NCI-H82 (cell line): ENCODE measurements around the gene PUDP.
"Not testable (repeated sequence)": the region's sequence is repeated elsewhere in the genome, so short reads cannot be mapped to it uniquely, and the experiment has no call there.

Experiments used
- DNase-seq: peaks from one replicate; lab custom pipeline; 2025; lab: John Stamatoyannopoulos, UW

The PUDP gene

DNA sequence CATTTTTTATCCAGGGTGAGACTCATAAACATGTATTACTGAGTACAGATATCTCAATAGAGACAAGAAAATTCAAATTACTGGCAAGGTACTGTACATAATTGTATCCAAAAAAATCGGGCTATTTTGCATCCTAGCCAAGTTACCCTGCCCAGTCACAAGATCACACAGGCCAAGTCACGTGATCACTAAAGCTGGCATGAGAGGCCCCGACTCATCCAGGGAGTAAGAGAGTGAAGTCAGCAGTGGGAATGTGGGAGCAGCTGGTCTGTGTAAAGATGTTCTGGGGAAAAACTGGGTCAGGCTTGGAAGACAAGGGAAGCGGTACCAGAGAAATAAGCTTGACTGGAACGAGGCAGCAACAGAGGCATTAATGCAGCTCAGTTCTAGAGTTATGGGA, 119.7 kb downstream of the PUDP start:
- no peak for DNase-seq

DNA sequence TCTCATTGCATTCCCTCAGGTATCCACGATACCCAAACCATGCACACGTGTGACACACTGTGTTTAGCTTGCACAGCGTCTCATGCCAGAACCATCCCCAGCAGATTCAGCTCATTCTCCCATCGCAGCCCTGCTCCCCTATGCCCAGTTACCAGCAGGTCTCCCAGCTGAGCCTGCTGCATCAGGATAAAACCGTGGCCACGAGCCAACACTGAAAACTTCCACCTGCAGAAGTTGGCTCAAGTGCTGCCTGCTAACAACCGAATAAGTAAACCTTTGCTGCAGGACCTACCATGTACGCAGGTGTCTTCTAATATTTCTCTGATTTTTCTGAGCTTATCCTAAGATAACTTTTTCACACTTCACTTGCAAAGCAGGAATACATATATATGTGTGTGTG, 120.9 kb downstream of the PUDP start:
- no peak for DNase-seq

DNA sequence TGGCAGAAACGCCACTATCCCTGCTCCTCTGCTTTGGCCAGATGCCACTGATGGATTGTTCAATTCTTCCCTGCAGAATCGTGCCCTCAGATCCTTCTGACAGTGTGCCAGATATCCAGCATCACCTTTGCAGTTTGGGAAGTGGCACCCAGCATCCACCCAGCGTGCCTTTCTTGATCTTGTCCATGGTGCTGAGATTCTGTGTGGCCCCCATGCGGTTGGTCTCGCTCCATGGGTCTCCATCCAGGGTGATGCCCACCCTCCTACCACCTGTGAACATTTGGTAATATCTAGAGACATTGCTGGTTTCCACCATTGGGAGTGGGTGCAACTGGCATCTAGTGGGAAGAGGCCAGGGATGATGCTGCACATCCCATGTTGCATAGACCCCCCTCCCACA, 121.6 kb downstream of the PUDP start:
- DNase-seq, result not testable (repeated sequence)

DNA sequence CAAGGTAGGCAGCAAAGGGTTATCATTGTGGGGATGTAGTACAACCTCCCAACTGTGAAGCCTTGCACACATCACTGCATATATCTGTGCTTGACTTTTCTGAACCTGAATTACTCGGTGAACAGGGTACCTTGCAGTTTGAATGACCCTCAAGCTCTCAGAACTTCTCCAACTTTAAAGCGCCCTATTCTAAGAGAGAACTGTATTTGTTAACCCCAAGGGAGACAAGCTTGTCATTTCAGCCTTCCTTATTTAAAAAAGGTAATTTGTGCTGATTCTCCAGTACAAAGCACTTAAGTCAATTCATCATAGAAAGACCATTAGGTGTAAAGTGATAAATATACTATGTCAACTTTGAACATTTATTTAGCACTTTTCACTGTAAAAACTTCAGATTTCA, 122.5 kb downstream of the PUDP start:
- no peak for DNase-seq

DNA sequence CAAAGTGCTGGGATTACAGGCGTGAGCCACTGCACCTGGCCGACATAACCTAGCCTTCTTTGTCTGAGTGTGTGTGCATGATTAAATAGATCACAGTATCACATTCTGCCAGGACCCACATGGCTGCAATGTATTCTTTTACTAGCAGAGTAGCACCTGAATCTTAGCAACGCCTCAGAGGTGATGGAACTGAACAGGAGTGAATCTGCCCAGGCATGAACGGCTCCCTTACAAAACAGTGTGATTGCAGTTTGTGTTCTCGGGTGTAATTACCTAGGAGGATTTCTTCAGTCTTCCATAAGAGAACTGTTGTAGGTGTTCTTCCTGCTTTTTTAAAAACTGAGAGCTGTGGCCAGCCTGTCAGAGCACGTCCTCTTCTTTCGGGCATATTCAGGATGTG, 123.1 kb downstream of the PUDP start:
- no peak for DNase-seq

DNA sequence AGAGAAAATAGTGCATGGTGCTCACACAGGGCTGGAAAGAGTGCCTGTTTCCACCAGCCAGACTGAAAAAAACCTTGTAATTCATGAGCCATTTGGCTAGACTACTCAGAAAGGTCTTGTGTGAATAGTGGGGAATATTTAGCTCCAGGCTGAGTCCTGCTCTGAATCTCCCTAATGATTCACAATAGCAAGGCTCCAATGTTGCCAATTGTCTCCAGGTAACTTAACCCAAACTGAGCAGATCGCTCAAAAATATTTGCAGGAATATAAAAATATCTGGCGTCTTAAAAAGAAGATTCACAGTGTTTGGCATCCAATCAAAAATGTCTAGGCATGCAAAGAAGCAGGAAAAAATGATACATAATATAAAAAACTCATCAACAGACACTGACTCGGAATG, 125.0 kb downstream of the PUDP start:
- not testable (repeated sequence) for DNase-seq

DNA sequence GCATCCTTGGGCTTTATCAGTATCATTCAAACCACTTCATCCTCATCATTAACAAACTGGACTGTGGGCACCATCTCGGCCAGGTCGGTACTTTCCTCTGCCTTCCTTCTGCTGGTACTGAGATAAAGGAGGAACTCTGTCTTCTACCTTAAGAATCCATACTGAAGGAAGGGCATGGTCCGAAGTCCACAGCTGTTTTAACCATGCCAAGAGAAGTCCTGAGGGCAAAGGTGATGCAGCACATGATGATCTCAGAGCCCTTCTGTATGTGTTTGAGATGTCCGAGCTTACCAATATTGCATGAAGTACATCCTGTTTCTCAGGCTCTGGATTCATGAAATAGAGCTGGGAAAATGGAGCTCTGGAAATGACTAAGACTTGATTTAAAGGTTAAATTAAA, 126.0 kb downstream of the PUDP start:
- no peak for DNase-seq

DNA sequence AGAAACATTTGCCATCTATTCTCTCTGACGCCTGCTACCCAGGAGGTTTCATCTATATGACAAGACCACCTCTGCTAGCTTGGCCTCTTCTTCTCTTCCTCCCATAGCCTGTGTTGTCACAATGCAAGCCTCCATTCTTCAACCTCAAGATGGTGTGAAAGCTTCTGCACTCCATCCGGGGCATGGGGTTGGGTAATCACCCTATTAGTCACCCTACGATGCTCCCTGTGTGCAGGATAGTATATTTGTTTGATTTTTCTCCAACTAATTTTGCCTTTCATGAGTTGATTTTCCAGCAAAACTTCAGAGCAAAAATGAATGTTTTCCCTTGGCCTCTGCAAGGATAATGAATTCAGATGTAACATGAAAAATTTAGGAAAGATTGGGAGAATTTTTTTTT, 128.4 kb downstream of the PUDP start:
- DNase-seq, result no peak

DNA sequence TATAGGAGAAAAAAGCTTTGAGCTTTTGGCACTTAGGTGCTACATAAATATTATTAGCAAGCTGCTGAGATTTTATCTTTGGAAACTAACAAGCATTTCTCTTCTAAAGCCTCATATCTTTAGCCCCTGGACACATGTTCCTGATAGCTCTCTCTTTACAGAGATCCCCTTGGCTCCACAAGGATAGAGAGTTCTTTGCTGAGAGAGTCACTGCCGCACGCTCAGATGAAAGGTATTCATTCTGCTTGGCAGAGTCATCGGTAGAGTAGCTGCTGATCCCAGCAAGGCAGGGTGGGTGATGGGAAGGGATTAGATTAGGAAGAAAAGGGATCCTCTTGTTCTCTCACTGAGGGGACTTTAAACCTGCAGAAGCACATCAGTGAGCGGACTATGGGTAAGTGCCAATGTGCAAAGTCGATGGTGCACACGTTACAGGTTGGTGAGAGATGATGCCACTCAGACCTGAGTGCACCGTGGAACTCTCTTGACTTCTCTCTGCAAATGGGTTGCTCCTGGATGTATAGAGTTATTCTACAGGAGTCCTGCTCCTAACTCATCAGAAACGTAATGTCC, 135.6 kb downstream of the PUDP start:
- DNase-seq, result peak; percentile 44

DNA sequence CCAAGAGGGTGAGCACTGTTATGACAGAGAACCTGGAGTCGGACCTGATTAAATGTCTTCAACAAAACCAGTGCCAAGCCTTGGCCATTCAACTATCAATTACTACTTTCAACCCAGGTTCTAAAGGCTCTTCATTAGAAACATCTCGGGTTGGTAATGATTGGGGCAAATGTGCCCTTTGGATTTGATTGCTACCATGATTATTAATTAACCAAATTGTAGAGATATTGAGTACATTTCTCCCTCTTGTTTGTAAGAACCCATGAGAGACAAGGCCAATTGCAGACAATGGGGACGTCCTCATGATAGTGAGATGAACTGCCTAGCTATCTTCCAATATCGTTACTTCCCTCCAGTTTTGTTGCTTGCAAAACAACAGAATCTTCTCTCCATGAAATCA, 137.1 kb downstream of the PUDP start:
- DNase-seq, result not testable (repeated sequence)

DNA sequence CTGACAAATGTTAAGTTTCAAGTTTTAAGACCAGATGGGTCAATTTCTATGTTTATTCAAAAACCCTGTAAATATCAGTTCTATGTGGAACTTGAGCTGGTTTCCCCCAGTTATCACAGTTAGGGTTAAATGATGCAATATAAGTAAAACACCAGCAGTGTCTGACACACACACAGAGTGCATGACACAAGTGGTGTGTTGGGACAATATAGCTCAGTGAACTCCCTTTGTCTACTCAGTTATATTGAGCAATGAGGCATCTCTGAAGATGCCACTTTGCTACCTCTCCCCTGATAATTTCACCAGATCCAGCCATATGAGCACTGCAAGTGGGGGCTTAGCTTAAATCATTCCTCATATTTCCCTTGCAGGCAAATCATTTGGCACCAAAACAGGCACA, 140.6 kb downstream of the PUDP start:
- not testable (repeated sequence) for DNase-seq
